ENCODE measurements around the gene HAUS7.

The HAUS7 gene

DNA sequence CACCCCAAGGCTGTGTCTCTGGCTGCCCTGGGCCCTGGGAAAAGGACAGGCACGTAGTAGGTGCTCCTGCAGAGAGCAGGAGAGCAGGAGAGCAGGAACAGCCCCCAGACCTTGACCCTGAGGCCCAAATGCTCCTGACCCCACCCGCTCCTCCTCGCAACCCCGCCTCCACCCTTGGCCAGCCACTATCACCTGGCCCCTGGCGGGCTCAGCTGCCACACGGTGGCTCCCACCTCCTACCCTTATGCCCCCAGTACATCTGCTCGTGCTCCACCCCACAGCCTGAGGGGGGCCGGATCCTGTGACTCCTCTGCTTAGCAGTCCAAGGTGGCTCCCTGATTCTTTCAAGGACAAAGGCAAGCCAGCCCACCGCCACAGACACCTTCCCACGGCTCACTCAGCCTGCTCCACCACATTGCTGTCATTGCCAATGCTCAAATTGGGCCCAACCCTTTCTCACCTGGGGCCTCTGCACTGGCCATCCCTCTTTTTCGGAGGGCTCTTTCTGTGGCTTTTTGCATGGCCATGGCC is 5.4 kb upstream of the HAUS7 start:
- DNase-seq, result no peak

DNA sequence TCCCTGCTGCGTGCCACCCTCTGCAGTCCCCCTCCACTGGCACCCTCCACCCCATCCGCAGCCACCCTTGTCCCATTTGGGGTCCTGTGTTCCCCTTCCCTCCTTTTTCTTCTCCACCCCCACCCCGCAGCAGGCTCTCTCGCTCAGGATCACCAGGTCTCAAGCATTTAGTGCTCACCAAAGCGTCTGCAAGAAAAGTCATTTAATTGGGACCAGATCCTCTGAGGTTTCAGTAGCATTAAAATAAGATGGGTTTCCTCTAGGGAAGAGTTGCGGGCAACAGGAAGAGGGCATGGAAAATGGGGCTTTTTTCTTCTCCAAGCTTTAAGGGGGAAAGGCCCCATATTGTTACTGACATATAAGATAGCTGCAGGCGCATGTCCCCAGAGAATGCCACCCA is 4.9 kb upstream of the HAUS7 start:
- no peak for DNase-seq

DNA sequence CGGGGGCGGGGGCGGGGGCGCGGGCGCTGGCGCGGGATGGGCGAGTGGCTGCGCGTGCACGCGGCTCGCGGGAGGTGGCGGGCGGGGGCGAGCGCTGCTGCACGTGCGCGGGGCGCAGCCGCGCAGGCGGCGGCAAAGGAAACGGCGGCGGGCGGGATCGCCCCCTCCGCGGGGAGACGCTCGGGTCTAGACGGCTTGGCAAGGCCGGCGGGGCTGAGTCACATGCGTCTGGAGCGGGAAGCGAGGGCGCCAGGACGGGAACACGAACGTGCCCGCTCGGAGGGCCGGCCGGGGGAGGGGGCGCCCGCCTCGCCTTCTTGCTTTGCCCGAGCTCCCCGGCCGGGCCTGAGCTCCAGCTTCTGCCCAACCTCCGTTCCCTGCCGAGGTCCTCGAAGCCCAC is 4.3 kb upstream of the HAUS7 start:
- DNase-seq, result no peak

- no peak for DNase-seq
These were observed 3.9 kb upstream of the HAUS7 start for GRCh38 chrX:153474266-153474665.

DNA sequence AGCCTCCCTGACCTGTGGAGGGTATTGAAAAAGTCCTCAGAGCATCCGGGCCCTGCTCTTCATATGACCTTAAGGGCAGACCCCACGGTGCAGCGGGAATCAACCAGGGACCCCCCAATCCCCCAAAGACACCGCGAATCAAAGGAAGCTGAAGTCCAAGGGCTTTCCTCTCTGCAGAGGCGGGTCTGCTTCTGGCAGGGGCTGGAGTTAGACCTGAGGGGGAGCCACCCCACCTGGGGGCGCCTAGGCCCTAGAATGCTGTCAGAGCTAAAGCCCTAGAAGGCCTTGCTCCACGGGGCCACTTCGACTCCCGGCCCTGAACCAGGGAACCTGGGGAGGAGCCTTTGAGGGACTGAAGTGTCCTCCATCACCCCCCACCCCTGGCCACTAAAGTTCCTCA is 2.8 kb upstream of the HAUS7 start:
- DNase-seq, result no peak

DNA sequence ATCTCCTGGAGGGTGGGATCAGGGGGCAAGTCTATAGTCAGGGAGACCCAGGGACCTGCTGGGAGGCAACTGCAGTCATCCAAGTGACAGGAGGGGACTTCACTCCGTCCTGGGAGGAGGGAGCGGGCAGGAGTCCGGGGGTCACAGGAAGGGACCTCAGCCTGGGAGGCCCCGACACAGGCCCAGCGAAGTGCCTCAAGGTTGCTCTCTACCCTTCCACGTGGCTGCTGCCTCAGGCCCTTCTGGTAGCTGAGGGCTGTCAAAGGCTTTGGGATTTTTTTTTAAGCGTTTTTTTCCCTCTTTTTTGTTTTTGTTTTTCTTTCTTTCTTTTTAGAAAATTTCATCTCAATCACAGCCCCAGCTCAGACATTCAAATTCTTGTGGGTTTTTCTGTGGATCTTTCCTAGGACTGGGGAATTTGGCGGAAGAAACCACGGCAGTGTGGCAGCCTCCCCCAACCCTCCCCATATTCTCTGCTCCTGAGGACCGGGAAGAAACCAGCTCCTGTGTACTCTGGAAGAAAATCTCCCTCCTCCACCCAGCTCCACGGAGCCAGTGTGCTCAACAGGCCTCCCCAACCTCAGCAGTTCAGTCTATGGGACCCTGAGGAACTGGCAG is 1.4 kb upstream of the HAUS7 start:
- DNase-seq, result no peak

- peak; percentile 7 for DNase-seq
These were observed 465 bp downstream of the HAUS7 start for GRCh38 chrX:153469811-153470410.

GRCh38 chrX:153468008-153468580 is 2.3 kb downstream of the HAUS7 start:
- no peak for DNase-seq

GRCh38 chrX:153465691-153466380 is 4.5 kb downstream of the HAUS7 start:
- no peak for DNase-seq

- DNase-seq, result no peak
These were observed 6.3 kb downstream of the HAUS7 start for GRCh38 chrX:153464116-153464515.

DNA sequence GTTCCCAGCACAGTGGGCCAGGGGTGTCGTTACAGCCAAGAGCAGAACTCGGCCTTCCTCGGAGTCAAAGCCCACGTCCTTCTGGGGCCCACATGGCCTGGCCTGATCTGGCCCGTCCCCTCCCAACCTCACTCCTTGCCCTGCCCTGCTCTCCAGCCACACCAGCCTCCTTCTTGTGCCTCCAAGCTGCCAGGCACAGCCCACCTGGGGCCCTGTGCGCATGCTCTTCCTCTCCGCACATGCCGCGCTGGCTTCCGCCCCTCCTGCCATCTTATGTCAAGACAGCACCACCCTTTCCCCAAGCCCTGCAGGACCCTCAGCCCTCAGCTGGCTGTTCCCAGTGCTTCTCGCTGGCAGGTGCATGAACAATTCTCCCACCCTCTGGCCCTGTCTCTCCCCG is 6.8 kb downstream of the HAUS7 start:
- no peak for DNase-seq

DNA sequence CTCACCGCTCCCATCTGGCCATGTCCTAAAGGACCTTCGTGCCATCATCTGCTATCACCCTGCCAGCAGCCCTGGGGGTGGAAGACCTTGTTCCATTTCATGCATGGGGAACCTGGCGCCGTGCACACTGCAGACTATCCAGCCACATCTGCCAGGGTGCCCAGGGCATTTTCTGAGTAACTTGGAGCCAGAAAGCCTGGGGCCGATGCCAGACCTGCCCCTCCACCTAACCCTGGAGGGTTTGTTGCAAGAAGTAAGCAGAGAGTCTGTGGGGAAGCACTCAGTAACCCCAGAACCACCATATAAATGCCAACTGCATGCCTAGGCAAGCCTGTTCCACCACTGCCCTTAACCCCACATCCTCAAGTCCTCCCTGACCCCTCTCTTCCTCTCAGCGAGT is 7.3 kb downstream of the HAUS7 start:
- DNase-seq, result no peak

DNA sequence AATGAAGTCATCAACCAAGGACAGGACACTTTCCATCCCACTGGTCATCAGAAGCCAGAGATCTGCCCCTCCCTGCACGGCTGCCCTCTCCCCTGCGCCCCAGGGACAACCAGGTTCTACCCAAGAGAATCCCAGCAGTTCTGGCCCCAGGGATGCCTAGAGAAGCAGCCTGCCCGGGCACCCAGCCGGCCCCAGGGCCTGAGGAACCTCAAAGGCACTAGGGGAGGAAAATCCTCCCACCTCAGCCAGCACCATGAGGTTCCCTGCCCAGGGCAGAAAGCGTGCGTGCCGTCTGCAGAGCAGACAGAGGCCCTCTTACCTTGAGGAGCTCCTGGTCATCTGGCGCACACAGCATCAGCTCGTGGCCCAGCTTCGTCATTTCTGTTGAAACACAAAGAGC is 8.1 kb downstream of the HAUS7 start:
- no peak for DNase-seq

- peak; percentile 46 for DNase-seq
These were observed 9.6 kb downstream of the HAUS7 start for GRCh38 chrX:153460826-153461225.

GRCh38 chrX:153459986-153460385 is 10.4 kb downstream of the HAUS7 start:
- DNase-seq, result no peak

- no peak for DNase-seq
These were observed 11.9 kb downstream of the HAUS7 start for GRCh38 chrX:153458476-153458875.

GRCh38 chrX:153457827-153458466 is 12.4 kb downstream of the HAUS7 start:
- no peak for DNase-seq

GRCh38 chrX:153457136-153457825 is 13.1 kb downstream of the HAUS7 start:
- DNase-seq, result no peak

GRCh38 chrX:153456704-153457103 is 13.7 kb downstream of the HAUS7 start:
- no peak for DNase-seq

DNA sequence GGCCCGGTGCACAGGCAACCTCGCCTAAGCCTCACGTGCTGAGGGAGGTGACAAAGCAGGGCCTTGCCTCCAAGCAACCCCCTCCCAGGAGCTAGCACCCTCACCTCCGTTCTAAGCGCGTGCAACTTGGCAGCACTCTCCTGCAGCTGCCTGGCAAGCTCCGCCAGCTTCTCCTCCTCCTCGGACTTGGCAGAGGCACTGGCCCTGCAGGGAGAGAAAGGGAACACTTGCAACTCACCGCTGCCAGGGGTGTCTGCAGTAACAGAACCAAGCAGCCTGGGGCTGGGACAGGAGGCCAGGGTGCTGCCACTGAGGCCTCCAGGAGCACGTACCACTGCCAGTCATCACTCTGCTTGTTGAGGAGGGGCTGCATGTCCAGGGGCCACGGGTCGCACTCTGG is 14.2 kb downstream of the HAUS7 start:
- no peak for DNase-seq

DNA sequence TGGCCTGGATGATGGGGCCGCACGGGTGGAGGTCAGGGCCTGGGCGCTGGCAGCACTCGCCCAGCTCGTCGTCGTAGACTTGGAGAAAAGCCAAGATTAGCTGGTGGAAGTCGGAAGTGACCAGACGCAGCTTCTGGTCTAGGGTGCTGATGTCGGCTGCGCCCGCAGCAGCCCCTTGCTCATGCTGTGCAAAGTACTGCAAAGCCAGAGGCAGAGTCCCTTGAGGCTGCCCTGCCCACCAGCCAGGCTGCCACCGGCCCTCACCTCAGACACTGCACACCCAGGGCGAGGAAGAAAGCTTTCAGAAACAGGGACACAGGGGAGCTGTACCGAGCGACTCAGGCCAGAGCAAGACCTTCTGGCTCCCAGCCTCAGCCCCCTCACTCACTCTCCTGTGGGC is 14.8 kb downstream of the HAUS7 start:
- no peak for DNase-seq

GRCh38 chrX:153454901-153455550 is 15.3 kb downstream of the HAUS7 start:
- no peak for DNase-seq
